K562 (cell line): Measurements from ENCODE around the gene MEF2B. TPM values are rescaled to one million over a fixed set of nuclear protein-coding genes. Genes with fewer than 3 reads are reported as not detected.

Experiments
- CREBBP ChIP-seq: IDR thresholded peaks from one replicate; pipeline ENCODE4 v1.6.1; 2012; ENCODE audit warnings: low read depth, mild to moderate bottlenecking, control low read depth, inconsistent platforms, low read length
- FOXP1 ChIP-seq: sonication (generic); formaldehyde crosslinking; IDR thresholded peaks from 2 replicates; pipeline ENCODE4 v1.8.0; 2022; ENCODE audit warnings: mild to moderate bottlenecking, missing genetic modification reagents
- KLF6 ChIP-seq: fragments of 250-450 bp; sonication (Bioruptor Pico); IDR thresholded peaks from 2 replicates; pipeline ENCODE4 v1.4.0; 2020; ENCODE audit warnings: mild to moderate bottlenecking, moderate library complexity, borderline replicate concordance
- MAZ ChIP-seq, 2 experiments: fragments of 450-650 bp in 1 of 2; sonication (generic) in 1 of 2; formaldehyde crosslinking; IDR thresholded peaks in 1 of 2; conservative IDR thresholded peaks in 1 of 2; 2 replicates each; pipeline versions ENCODE4 v1.4.0 to v1.5.0; 2020; ENCODE audit warnings: mild to moderate bottlenecking in 1 of 2, missing genetic modification reagents in 1 of 2
- MED1 ChIP-seq: sonication (generic); formaldehyde crosslinking; IDR thresholded peaks from 2 replicates; pipeline ENCODE4 v1.8.1; 2023; ENCODE audit warnings: missing genetic modification reagents, borderline replicate concordance
- NR2C2 ChIP-seq, 2 experiments: fragments of 200-800 bp in 1 of 2; sonication (Bioruptor generic) in 1 of 2; sonication (generic) in 1 of 2; formaldehyde crosslinking in 1 of 2; IDR thresholded peaks; 2 replicates each; pipeline versions ENCODE4 v1.6.1 to v1.8.0; 2016 to 2022; ENCODE audit warnings: mild to moderate bottlenecking in 1 of 2, missing compliant biosample characterization in 1 of 2, missing genetic modification characterization in 1 of 2, missing genetic modification reagents in 1 of 2
- RBM17 ChIP-seq: fragments of 200-400 bp; formaldehyde crosslinking; IDR thresholded peaks from 2 replicates; pipeline ENCODE4 v1.6.1; 2017; ENCODE audit warnings: low read depth, mild to moderate bottlenecking, low read length, borderline replicate concordance
- ZBED1 ChIP-seq: IDR thresholded peaks from 2 replicates; pipeline ENCODE4 v1.6.1; 2014
- ZBTB7A ChIP-seq: IDR thresholded peaks from 2 replicates; pipeline ENCODE4 v1.6.1; 2011; ENCODE audit warnings: low read depth, mild to moderate bottlenecking, low read length, moderate library complexity, borderline replicate concordance; ENCODE audit not compliant: control insufficient read depth
- ZNF184 ChIP-seq: sonication (generic); formaldehyde crosslinking; IDR thresholded peaks from 2 replicates; pipeline ENCODE4 v1.5.0; 2020; ENCODE audit warnings: missing genetic modification reagents
- ZNF23 ChIP-seq: fragments of 250-450 bp; sonication (Bioruptor Pico); IDR thresholded peaks from 2 replicates; pipeline ENCODE4 v1.4.0; 2020; ENCODE audit warnings: mild to moderate bottlenecking
- ZNF318 ChIP-seq, 2 experiments: fragments of 450-650 bp; IDR thresholded peaks; 2 replicates each; pipeline ENCODE4 v1.6.1; 2016; ENCODE audit warnings: mild to moderate bottlenecking in 2 of 2, borderline replicate concordance in 1 of 2, low read depth in 1 of 2, moderate library complexity in 1 of 2
- polyA plus RNA-seq, 8 experiments: library from polyadenylated mRNA; depleted of rRNA in 4 of 8; stranded (reverse) in 5 of 8; unstranded in 3 of 8; fragments of >200 nt; fragmentation: Nextera tagmentation in 2 of 8; fragmentation: Illumina TruSeq in 1 of 8; extraction: Ambion mirVana in 2 of 8; extraction: Trizol in 1 of 8; gene quantifications; 2 replicates each; pipeline versions ENCODE4 v1.2.1 to v1.2.3, GENCODE V29; 2011 to 2014; ENCODE audit warnings: inconsistent platforms in 1 of 8, missing spikeins in 1 of 8
- total RNA-seq, 7 experiments: library from RNA; depleted of rRNA in 6 of 7; stranded (reverse); fragments of >200 nt in 6 of 7; fragmentation: Illumina TruSeq in 2 of 7; extraction: Trizol in 2 of 7; gene quantifications; 2 replicates each; pipeline versions ENCODE4 v1.2.1 to v1.2.3, GENCODE V29; 2011 to 2021; ENCODE audit warnings: low replicate concordance in 1 of 7
- TF ChIP-seq, protein P1 (sequence below): fragments of 200-400 bp; formaldehyde crosslinking; IDR thresholded peaks from 2 replicates; pipeline ENCODE4 v1.6.1; 2017; ENCODE audit warnings: mild to moderate bottlenecking, low read depth, low read length, moderate library complexity
- TF ChIP-seq, protein P2 (sequence below): IDR thresholded peaks from 2 replicates; pipeline ENCODE4 v1.6.1; 2012; ENCODE audit warnings: low read depth, low read length, improper control_type of control experiment, borderline replicate concordance

MEF2B gene
- total and polyA plus RNA-seq, 9 of the 15 experiments (the other 6 are each of a cell fraction or from before 2014, with no cell fraction given): 0.14 to 1.9 (median 0.71) TPM; not detected in 3

DNA sequence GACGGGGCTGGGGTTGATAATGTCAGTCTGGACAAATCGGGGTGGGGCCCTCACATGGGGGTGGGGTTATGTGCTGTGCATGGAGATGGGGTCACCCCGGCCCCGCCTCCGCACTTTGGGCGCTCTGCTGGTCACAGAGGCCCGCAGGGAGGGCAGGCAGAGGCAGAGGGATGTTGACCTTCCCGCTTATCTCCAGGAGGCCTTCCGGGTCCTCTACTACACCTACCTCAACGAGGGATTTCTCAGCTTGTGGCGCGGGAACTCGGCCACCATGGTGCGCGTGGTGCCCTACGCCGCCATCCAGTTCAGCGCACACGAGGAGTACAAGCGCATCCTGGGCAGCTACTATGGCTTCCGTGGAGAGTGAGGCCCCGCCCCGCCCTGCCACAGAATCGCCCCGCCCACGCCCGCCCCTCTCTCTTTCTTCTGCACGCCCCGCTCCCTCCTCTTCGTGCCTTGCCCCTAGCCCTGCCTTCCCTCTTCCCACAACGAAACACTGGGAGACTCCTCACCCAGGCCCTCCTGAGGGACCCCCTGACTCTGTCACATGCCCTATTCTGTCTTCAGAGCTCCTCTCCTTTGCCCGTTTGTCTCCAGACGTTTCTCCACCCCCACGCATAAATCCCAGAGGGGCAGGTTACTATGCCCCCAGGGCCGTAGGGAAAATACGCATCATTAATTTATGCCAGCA lies 64.6 kb downstream of the MEF2B start (continued):
- TF ChIP-seq, protein P1, sequence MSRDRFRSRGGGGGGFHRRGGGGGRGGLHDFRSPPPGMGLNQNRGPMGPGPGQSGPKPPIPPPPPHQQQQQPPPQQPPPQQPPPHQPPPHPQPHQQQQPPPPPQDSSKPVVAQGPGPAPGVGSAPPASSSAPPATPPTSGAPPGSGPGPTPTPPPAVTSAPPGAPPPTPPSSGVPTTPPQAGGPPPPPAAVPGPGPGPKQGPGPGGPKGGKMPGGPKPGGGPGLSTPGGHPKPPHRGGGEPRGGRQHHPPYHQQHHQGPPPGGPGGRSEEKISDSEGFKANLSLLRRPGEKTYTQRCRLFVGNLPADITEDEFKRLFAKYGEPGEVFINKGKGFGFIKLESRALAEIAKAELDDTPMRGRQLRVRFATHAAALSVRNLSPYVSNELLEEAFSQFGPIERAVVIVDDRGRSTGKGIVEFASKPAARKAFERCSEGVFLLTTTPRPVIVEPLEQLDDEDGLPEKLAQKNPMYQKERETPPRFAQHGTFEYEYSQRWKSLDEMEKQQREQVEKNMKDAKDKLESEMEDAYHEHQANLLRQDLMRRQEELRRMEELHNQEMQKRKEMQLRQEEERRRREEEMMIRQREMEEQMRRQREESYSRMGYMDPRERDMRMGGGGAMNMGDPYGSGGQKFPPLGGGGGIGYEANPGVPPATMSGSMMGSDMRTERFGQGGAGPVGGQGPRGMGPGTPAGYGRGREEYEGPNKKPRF: no peak
- TF ChIP-seq FOXP1 (CRISPR knock-in tag) (0 out of 2 replicates have a peak, but pooled peaks have one; percentile 34), ZNF318 (IDR thresholded peaks at IDR 0.05; ENCODE audit: borderline replicate concordance in 1 of 2, low read depth in 1 of 2) (no peak), NR2C2 (CRISPR knock-in tag; IDR thresholded peaks at IDR 0.05) (0 out of 2 replicates have a peak, but pooled peaks have one; percentile 14), NR2C2 (tag; IDR thresholded peaks at IDR 0.05) (peak; percentile 82), ZNF23 (no peak), ZBTB7A (peak; percentile 63; the same call in 1 of the 2 replicates), MAZ (CRISPR knock-in tag; conservative IDR thresholded peaks at IDR 0.05 in 1 of 2, IDR thresholded peaks at IDR 0.05 in 1 of 2) (peak in 1 of 2 experiments; percentile 74; a peak in 3 of 4 replicates), RBM17 (no peak), CREBBP (no peak), ZBED1 (no peak), MED1 (CRISPR knock-in tag) (no peak), ZNF184 (CRISPR knock-in tag) (no peak), KLF6 (CRISPR knock-in tag) (no peak)
- TF ChIP-seq, protein P2, sequence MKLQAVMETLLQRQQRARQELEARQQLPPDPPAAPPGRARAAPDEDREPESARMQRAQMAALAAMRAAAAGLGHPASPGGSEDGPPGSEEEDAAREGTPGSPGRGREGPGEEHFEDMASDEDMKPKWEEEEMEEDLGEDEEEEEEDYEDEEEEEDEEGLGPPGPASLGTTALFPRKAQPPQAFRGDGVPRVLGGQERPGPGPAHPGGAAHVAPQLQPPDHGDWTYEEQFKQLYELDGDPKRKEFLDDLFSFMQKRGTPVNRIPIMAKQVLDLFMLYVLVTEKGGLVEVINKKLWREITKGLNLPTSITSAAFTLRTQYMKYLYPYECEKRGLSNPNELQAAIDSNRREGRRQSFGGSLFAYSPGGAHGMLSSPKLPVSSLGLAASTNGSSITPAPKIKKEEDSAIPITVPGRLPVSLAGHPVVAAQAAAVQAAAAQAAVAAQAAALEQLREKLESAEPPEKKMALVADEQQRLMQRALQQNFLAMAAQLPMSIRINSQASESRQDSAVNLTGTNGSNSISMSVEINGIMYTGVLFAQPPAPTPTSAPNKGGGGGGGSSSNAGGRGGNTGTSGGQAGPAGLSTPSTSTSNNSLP: no peak
